ENCODE data around the gene BSN. TPM values are rescaled to one million over a fixed set of nuclear protein-coding genes. Genes with fewer than 3 reads are reported as not detected.

The BSN gene
- total and polyA plus RNA-seq, 4 donors: 0.08 to 0.75 (median 0.42) TPM; not detected in 1

- WGBS, 2 donors: 76 to 84% methylated on average over 9 of the region's 9 CpGs
- no peak overlapping the region for H3K27ac ChIP-seq (ENCODE audit: low read depth in 1 of 2, low read length in 2 of 2)
- DNase-seq (peak in 1 of 2 donors; percentile 9), ATAC-seq (ENCODE audit: low FRiP score) (no peak)
- no peak overlapping the region for H3K4me3 ChIP-seq (ENCODE audit: low read length in 2 of 2)
- no peaks in the 10 kb centered on the region for H3K9me3 ChIP-seq (ENCODE audit: control insufficient read depth, low read length)
- H3K27me3 ChIP-seq (ENCODE audit: control insufficient read depth in 1 of 2, insufficient read depth in 2 of 2, low read length in 1 of 2): no peaks in the 10 kb centered on the region
- intact Hi-C loops (cut with DNase I): no loop called here
- peaks cover 5 to 6% of the 10 kb centered on the region in 2 donors for H3K36me3 ChIP-seq (ENCODE audit: control insufficient read depth in 1 of 2, insufficient read depth in 2 of 2, low read length in 1 of 2)
- H3K4me1 ChIP-seq (ENCODE audit: control insufficient read depth in 1 of 2, insufficient read depth in 2 of 2, low read length in 2 of 2): no peaks in the 10 kb centered on the region
Measured at GRCh38 chr3:49533786-49534519, 20.3 kb upstream of the BSN start.

GRCh38 chr3:49534581-49535441, 19.5 kb upstream of the BSN start:
- ATAC-seq (ENCODE audit: low FRiP score) (no peak), DNase-seq (peak in 1 of 2 donors; percentile 57)
- Histone ChIP-seq H3K27me3 (ENCODE audit: control insufficient read depth in 1 of 2, insufficient read depth in 2 of 2, low read length in 1 of 2) (no peaks in the 10 kb centered on the region), H3K4me1 (ENCODE audit: control insufficient read depth in 1 of 2, insufficient read depth in 2 of 2, low read length in 2 of 2) (no peaks in the 10 kb centered on the region), H3K27ac (ENCODE audit: low read depth in 1 of 2, low read length in 2 of 2) (no peak overlapping the region), H3K9me3 (ENCODE audit: control insufficient read depth, low read length) (no peaks in the 10 kb centered on the region), H3K4me3 (ENCODE audit: low read length in 2 of 2) (no peak overlapping the region), H3K36me3 (ENCODE audit: control insufficient read depth in 1 of 2, insufficient read depth in 2 of 2, low read length in 1 of 2) (peaks cover 5 to 6% of the 10 kb centered on the region in 2 donors)
- intact Hi-C loops (cut with DNase I): no loop called here
- 73 to 74% methylated on average over 14 of the region's 14 CpGs for WGBS, 2 donors

GRCh38 chr3:49535971-49536874, 18.1 kb upstream of the BSN start:
- intact Hi-C loops (cut with DNase I): no loop called here
- peaks cover 2 to 5% of the 10 kb centered on the region in 2 donors for H3K36me3 ChIP-seq (ENCODE audit: control insufficient read depth in 1 of 2, insufficient read depth in 2 of 2, low read length in 1 of 2)
- H3K4me1 ChIP-seq (ENCODE audit: control insufficient read depth in 1 of 2, insufficient read depth in 2 of 2, low read length in 2 of 2): no peaks in the 10 kb centered on the region
- no peaks in the 10 kb centered on the region for H3K27me3 ChIP-seq (ENCODE audit: control insufficient read depth in 1 of 2, insufficient read depth in 2 of 2, low read length in 1 of 2)
- DNase-seq: peak in 1 of 2 donors; percentile 59
- 67 to 69% methylated on average over 7 of the region's 7 CpGs for WGBS, 2 donors
- no peaks in the 10 kb centered on the region for H3K9me3 ChIP-seq (ENCODE audit: control insufficient read depth, low read length)
- H3K27ac ChIP-seq (ENCODE audit: low read depth in 1 of 2, low read length in 2 of 2): no peak overlapping the region
- no peak for ATAC-seq (ENCODE audit: low FRiP score)
- no peak overlapping the region for H3K4me3 ChIP-seq (ENCODE audit: low read length in 2 of 2)

- Histone ChIP-seq H3K4me1 (ENCODE audit: control insufficient read depth in 1 of 2, insufficient read depth in 2 of 2, low read length in 2 of 2) (no peaks in the 10 kb centered on the region), H3K27ac (ENCODE audit: low read depth in 1 of 2, low read length in 2 of 2) (no peak overlapping the region), H3K27me3 (ENCODE audit: control insufficient read depth in 1 of 2, insufficient read depth in 2 of 2, low read length in 1 of 2) (no peaks in the 10 kb centered on the region), H3K4me3 (ENCODE audit: low read length in 2 of 2) (no peak overlapping the region), H3K36me3 (ENCODE audit: control insufficient read depth in 1 of 2, insufficient read depth in 2 of 2, low read length in 1 of 2) (peaks cover 2 to 5% of the 10 kb centered on the region in 2 donors), H3K9me3 (ENCODE audit: control insufficient read depth, low read length) (no peaks in the 10 kb centered on the region)
- DNase-seq: peak in 1 of 2 donors; percentile 55
- 82 to 86% methylated on average over 16 of the region's 16 CpGs for WGBS, 2 donors
- intact Hi-C loops (cut with DNase I): no loop called here
- ATAC-seq (ENCODE audit: low FRiP score): no peak
Measured at GRCh38 chr3:49536875-49537533, 17.3 kb upstream of the BSN start.

GRCh38 chr3:49539659-49540560, 14.4 kb upstream of the BSN start:
- Histone ChIP-seq H3K9me3 (ENCODE audit: control insufficient read depth, low read length) (no peaks in the 10 kb centered on the region), H3K27me3 (ENCODE audit: control insufficient read depth in 1 of 2, insufficient read depth in 2 of 2, low read length in 1 of 2) (no peaks in the 10 kb centered on the region), H3K27ac (ENCODE audit: low read depth in 1 of 2, low read length in 2 of 2) (peak overlapping the region in 1 of 2 donors; percentile 47), H3K36me3 (ENCODE audit: control insufficient read depth in 1 of 2, insufficient read depth in 2 of 2, low read length in 1 of 2) (no peaks in the 10 kb centered on the region), H3K4me3 (ENCODE audit: low read length in 2 of 2) (peak overlapping the region; percentile 1 to 25), H3K4me1 (ENCODE audit: control insufficient read depth in 1 of 2, insufficient read depth in 2 of 2, low read length in 2 of 2) (no peaks in the 10 kb centered on the region)
- DNase-seq: peak; percentile 97 to 98
- peak; percentile 99 for ATAC-seq (ENCODE audit: low FRiP score)
- intact Hi-C loops (cut with DNase I): loop anchor here (1.0 kb wide), 2 partner anchors 131 to 132 kb away; no protein-coding TSS in a partner anchor
- WGBS, 2 donors: 0 to 1% methylated on average over 53 to 63 of the region's 63 CpGs

- H3K4me3 ChIP-seq (ENCODE audit: low read length in 2 of 2): no peak overlapping the region
- no peak overlapping the region for H3K27ac ChIP-seq (ENCODE audit: low read depth in 1 of 2, low read length in 2 of 2)
- no peaks in the 10 kb centered on the region for H3K27me3 ChIP-seq (ENCODE audit: control insufficient read depth in 1 of 2, insufficient read depth in 2 of 2, low read length in 1 of 2)
- H3K36me3 ChIP-seq (ENCODE audit: control insufficient read depth in 1 of 2, insufficient read depth in 2 of 2, low read length in 1 of 2): no peaks in the 10 kb centered on the region
- H3K9me3 ChIP-seq (ENCODE audit: control insufficient read depth, low read length): no peaks in the 10 kb centered on the region
- H3K4me1 ChIP-seq (ENCODE audit: control insufficient read depth in 1 of 2, insufficient read depth in 2 of 2, low read length in 2 of 2): peaks cover 0 to 3% of the 10 kb centered on the region in 2 donors
- intact Hi-C loops (cut with DNase I): loop anchor here in 1 of 2 donors (5.0 kb wide), 1 partner anchor 120 kb away; the partner anchor contains the start of gene APEH
- DNase-seq (no peak), ATAC-seq (ENCODE audit: low FRiP score) (no peak)
Measured at GRCh38 chr3:49552087-49552486, 2.2 kb upstream of the BSN start.

GRCh38 chr3:49553324-49553691, 969 bp upstream of the BSN start:
- Histone ChIP-seq H3K9me3 (ENCODE audit: control insufficient read depth, low read length) (no peaks in the 10 kb centered on the region), H3K27ac (ENCODE audit: low read depth in 1 of 2, low read length in 2 of 2) (no peak overlapping the region)

More at GRCh38 chr3:49553324-49553691, 969 bp upstream of the BSN start:
- intact Hi-C loops (cut with DNase I): loop anchor here in 1 of 2 donors (5.0 kb wide), 1 partner anchor 119 kb away; the partner anchor contains the start of gene APEH
- Histone ChIP-seq H3K4me1 (ENCODE audit: control insufficient read depth in 1 of 2, insufficient read depth in 2 of 2, low read length in 2 of 2) (peaks cover 0 to 3% of the 10 kb centered on the region in 2 donors), H3K27me3 (ENCODE audit: control insufficient read depth in 1 of 2, insufficient read depth in 2 of 2, low read length in 1 of 2) (no peaks in the 10 kb centered on the region), H3K4me3 (ENCODE audit: low read length in 2 of 2) (no peak overlapping the region), H3K36me3 (ENCODE audit: control insufficient read depth in 1 of 2, insufficient read depth in 2 of 2, low read length in 1 of 2) (no peaks in the 10 kb centered on the region)
- no peak for ATAC-seq (ENCODE audit: low FRiP score)
- DNase-seq: no peak
- WGBS, 2 donors: 47 to 55% methylated on average over 8 of the region's 8 CpGs
